ENCODE measurements around the gene WDR74. TPM values are rescaled to one million over a fixed set of nuclear protein-coding genes. Genes with fewer than 3 reads are reported as not detected.
A peak's percentile ranks its signal among the peaks of the same experiment; 100 is the strongest.

Gene WDR74
- total and polyA plus RNA-seq, 2 of the 13 experiments (the other 11 are each of a cell fraction or from before 2014, with no cell fraction given), result 77.0 to 83.3 TPM

DNA sequence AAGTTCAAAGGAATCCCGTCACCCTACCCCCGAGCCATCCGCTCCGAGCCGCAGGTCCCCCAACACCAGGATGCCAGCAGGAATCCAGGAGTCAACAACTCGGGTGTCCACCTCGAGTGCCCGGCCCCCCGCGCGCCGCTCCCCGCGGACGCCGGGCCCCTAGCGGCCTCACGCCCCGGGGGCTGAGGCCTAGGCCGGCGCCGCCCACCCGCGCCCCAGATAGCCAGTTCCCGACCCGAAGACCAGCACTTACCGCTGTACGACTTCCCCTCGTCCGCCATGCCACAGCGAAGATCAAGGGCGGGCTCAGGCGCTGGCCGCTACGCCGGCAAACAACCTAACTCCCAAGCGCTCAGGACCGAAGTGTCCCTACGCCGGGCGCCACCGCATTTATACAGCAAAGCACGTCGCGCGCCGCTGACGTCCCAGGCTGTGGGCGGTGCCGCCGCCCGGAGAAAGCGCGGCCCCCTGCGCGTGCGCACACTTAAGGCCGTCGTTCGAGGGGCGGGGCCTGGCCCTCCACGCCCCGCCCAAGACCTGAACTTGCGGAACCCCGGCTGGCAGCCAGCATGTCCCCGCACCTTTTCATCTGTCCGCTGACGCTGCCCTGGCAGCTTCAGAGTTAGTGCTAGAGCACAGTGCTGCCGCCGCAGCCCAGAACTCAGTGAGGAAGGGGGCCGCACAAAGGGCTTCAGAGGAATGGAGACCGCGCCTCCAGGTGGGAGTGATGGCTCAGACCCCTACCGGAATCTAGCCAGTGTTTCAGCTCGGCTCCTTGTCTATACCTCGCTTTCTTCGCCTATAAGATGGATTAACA, 34.1 kb downstream of the WDR74 start, which contains the start of gene NXF1 (continued):
- TF ChIP-seq SIN3B (IDR thresholded peaks at IDR 0.05; ENCODE audit: low read length) (peak; percentile 65; the same call in 1 of the 2 replicates), IKZF4 (CRISPR knock-in tag; IDR thresholded peaks at IDR 0.05; ENCODE audit: borderline replicate concordance, low read depth, not compliant biosample characterization) (peak; percentile 44), HDAC1 (CRISPR knock-in tag; IDR thresholded peaks at IDR 0.05) (peak; percentile 90), ZNF552 (CRISPR knock-in tag; IDR thresholded peaks at IDR 0.05; ENCODE audit: borderline replicate concordance) (peak; percentile 80), ELF3 (CRISPR knock-in tag; IDR thresholded peaks at IDR 0.05) (peak; percentile 79), GRHL1 (CRISPR knock-in tag; conservative IDR thresholded peaks at IDR 0.05) (no peak), SP4 (CRISPR knock-in tag; IDR thresholded peaks at IDR 0.05) (peak; percentile 97), ZNF691 (CRISPR knock-in tag; IDR thresholded peaks at IDR 0.05; ENCODE audit: borderline replicate concordance, low read depth) (peak; percentile 96; the same call in 1 of the 2 replicates), NCOA2 (CRISPR knock-in tag; IDR thresholded peaks at IDR 0.05) (peak; percentile 77), MIXL1 (CRISPR knock-in tag; IDR thresholded peaks at IDR 0.05) (peak; percentile 66; the same call in 1 of the 2 replicates), REPIN1 (CRISPR knock-in tag; IDR thresholded peaks at IDR 0.05; ENCODE audit: borderline replicate concordance, low read depth) (peak; percentile 82; the same call in 1 of the 2 replicates), MATR3 (CRISPR knock-in tag; IDR thresholded peaks at IDR 0.05) (no peak), CBX5 (CRISPR knock-in tag; IDR thresholded peaks at IDR 0.05; ENCODE audit: borderline replicate concordance) (peak; percentile 85; the same call in 1 of the 2 replicates), GTF3A (CRISPR knock-in tag; conservative IDR thresholded peaks at IDR 0.05) (peak; percentile 63; the same call in 1 of the 2 replicates), FOXA1 (IDR thresholded peaks at IDR 0.05) (no peak), FOXA1 (CRISPR knock-in tag; IDR thresholded peaks at IDR 0.05) (peak; percentile 56), ZFP1 (CRISPR knock-in tag; IDR thresholded peaks at IDR 0.05) (no peak), ATF7-NPFF (CRISPR knock-in tag; IDR thresholded peaks at IDR 0.05; ENCODE audit: low read depth) (peak; percentile 97), ZNF282 (IDR thresholded peaks at IDR 0.05; ENCODE audit: partially characterized antibody) (no peak), CCAR2 (optimal IDR thresholded peaks at IDR 0.05; ENCODE audit: low read depth, low read length) (no peak), STAT5B (CRISPR knock-in tag; IDR thresholded peaks at IDR 0.05) (0 out of 2 replicates have a peak, but pooled peaks have one; percentile 73), ZNF296 (CRISPR knock-in tag; conservative IDR thresholded peaks at IDR 0.05) (0 out of 2 replicates have a peak, but pooled peaks have one; percentile 61), ELF1 (CRISPR knock-in tag; IDR thresholded peaks at IDR 0.05) (peak; percentile 51)
- TF ChIP-seq, protein P1, sequence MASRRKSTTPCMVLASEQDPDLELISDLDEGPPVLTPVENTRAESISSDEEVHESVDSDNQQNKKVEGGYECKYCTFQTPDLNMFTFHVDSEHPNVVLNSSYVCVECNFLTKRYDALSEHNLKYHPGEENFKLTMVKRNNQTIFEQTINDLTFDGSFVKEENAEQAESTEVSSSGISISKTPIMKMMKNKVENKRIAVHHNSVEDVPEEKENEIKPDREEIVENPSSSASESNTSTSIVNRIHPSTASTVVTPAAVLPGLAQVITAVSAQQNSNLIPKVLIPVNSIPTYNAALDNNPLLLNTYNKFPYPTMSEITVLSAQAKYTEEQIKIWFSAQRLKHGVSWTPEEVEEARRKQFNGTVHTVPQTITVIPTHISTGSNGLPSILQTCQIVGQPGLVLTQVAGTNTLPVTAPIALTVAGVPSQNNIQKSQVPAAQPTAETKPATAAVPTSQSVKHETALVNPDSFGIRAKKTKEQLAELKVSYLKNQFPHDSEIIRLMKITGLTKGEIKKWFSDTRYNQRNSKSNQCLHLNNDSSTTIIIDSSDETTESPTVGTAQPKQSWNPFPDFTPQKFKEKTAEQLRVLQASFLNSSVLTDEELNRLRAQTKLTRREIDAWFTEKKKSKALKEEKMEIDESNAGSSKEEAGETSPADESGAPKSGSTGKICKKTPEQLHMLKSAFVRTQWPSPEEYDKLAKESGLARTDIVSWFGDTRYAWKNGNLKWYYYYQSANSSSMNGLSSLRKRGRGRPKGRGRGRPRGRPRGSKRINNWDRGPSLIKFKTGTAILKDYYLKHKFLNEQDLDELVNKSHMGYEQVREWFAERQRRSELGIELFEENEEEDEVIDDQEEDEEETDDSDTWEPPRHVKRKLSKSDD (CRISPR knock-in tag; IDR thresholded peaks at IDR 0.05; ENCODE audit: low read depth), result no peak
- TF ChIP-seq, protein P2, sequence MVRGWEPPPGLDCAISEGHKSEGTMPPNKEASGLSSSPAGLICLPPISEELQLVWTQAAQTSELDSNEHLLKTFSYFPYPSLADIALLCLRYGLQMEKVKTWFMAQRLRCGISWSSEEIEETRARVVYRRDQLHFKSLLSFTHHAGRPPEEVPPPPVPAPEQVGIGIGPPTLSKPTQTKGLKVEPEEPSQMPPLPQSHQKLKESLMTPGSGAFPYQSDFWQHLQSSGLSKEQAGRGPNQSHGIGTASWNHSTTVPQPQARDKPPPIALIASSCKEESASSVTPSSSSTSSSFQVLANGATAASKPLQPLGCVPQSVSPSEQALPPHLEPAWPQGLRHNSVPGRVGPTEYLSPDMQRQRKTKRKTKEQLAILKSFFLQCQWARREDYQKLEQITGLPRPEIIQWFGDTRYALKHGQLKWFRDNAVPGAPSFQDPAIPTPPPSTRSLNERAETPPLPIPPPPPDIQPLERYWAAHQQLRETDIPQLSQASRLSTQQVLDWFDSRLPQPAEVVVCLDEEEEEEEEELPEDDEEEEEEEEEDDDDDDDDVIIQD (CRISPR knock-in tag; IDR thresholded peaks at IDR 0.05; ENCODE audit: low read depth), result peak; percentile 51; the same call in 1 of the 2 replicates

Data from HepG2 (cell line).